HG02642 (cell line): Measurements from ENCODE around the gene CAV2.

ENCODE experiments used
- ATAC-seq: cut with Tn5 transposase; IDR thresholded peaks from one replicate; pipeline ENCODE4 v1.9.1; 2021; ENCODE audit warnings: mild to moderate bottlenecking; ENCODE audit not compliant: unreplicated experiment, poor library complexity

Gene CAV2

GRCh38 chr7:116493449-116493848, 6.1 kb upstream of the CAV2 start:
- ATAC-seq = no peak

- ATAC-seq = no peak
Measured at GRCh38 chr7:116494472-116494871, 5.1 kb upstream of the CAV2 start.

GRCh38 chr7:116495736-116496135, 3.8 kb upstream of the CAV2 start:
- no peak for ATAC-seq

GRCh38 chr7:116496653-116497052, 2.9 kb upstream of the CAV2 start:
- ATAC-seq = no peak

GRCh38 chr7:116497708-116498107, 1.8 kb upstream of the CAV2 start:
- ATAC-seq = no peak

GRCh38 chr7:116500078-116500853, 728 bp downstream of the CAV2 start:
- ATAC-seq = peak; percentile 64

- ATAC-seq = no peak
Measured at GRCh38 chr7:116501425-116502167, 2.1 kb downstream of the CAV2 start.

GRCh38 chr7:116502201-116503096, 2.9 kb downstream of the CAV2 start:
- ATAC-seq = no peak

GRCh38 chr7:116503835-116504234, 4.3 kb downstream of the CAV2 start:
- no peak for ATAC-seq

- ATAC-seq = no peak
Measured at GRCh38 chr7:116505278-116505677, 5.7 kb downstream of the CAV2 start.

GRCh38 chr7:116505823-116506222, 6.3 kb downstream of the CAV2 start:
- no peak for ATAC-seq

GRCh38 chr7:116509982-116510579, 10.5 kb downstream of the CAV2 start:
- no peak for ATAC-seq

GRCh38 chr7:116510795-116511194, 11.3 kb downstream of the CAV2 start:
- no peak for ATAC-seq

- ATAC-seq = peak; percentile 99
Measured at GRCh38 chr7:116511552-116512519, 12.3 kb downstream of the CAV2 start.

- ATAC-seq = no peak
Measured at GRCh38 chr7:116512520-116513188, 13.1 kb downstream of the CAV2 start.

GRCh38 chr7:116515584-116515983, 16.0 kb downstream of the CAV2 start:
- ATAC-seq = no peak

- ATAC-seq = no peak
Measured at GRCh38 chr7:116516324-116516723, 16.8 kb downstream of the CAV2 start.

GRCh38 chr7:116517626-116518025, 18.1 kb downstream of the CAV2 start:
- ATAC-seq = no peak

GRCh38 chr7:116518961-116519360, 19.4 kb downstream of the CAV2 start:
- no peak for ATAC-seq
